A549 (cell line): ENCODE data around the gene GOT1. TPM values are rescaled to one million over a fixed set of nuclear protein-coding genes. Genes with fewer than 3 reads are reported as not detected.

Experiments used
- ATAC-seq, 2 experiments: fragments of 200-7000 bp in 1 of 2; fragments of >200 bp in 1 of 2; cut with Nextera tagmentation in 1 of 2; cut with Tn5 transposase in 1 of 2; 3 replicates each; pipeline versions ENCODE4 v1.8.0 to v1.9.1; 2018 to 2020; ENCODE audit warnings: mild to moderate bottlenecking in 1 of 2, moderate library complexity in 1 of 2
- CTCF ChIA-PET: fragments of 300-600 bp; sonication (Branson Sonifier 250); formaldehyde crosslinking; extraction: SDS; loops from one replicate; lab custom pipeline; 2021; ENCODE audit warnings: antibody characterized with exemption, inconsistent platforms; lab: Yijun Ruan, JAX
- POLR2A ChIA-PET: fragments of 350-600 bp; formaldehyde crosslinking; extraction: SDS; loops from one replicate; lab custom pipeline; 2021; ENCODE audit warnings: antibody characterized with exemption, inconsistent platforms; lab: Yijun Ruan, JAX
- DNase-seq, 2 experiments: peaks; one replicate each; pipeline versions ENCODE4 v3.0.0 to v3.0.0-alpha.2; 2011 to 2016; ENCODE audit warnings: low read depth in 1 of 2, low spot score in 1 of 2
- FAIRE-seq: peaks from 2 replicates; lab custom pipeline; 2011; peaks lifted over from hg19 to GRCh38; lab: Jason Lieb, UNC
- H3K27ac ChIP-seq, 2 experiments: fragments of >200 bp; sonication (Bioruptor Twin); formaldehyde crosslinking; 3 replicates each; pipeline ENCODE4 v1.5.1; 2016 to 2017
- H3K4me1 ChIP-seq: fragments of >200 bp; sonication (Bioruptor Twin); formaldehyde crosslinking; 3 replicates; pipeline ENCODE4 v1.6.1; 2016
- H3K4me2 ChIP-seq: fragments of >200 bp; sonication (Bioruptor Twin); formaldehyde crosslinking; 3 replicates; pipeline ENCODE4 v1.6.1; 2016
- H3K4me3 ChIP-seq: fragments of >200 bp; sonication (Bioruptor Twin); formaldehyde crosslinking; 3 replicates; pipeline ENCODE4 v1.5.1; 2016
- H3K9me3 ChIP-seq: fragments of >200 bp; sonication (Bioruptor Twin); formaldehyde crosslinking; 3 replicates; pipeline ENCODE4 v1.6.1; 2016
- CHD2 ChIP-seq: fragments of 150-350 bp; IDR thresholded peaks from 2 replicates; pipeline ENCODE4 v1.6.1; 2014; ENCODE audit warnings: low read length; ENCODE audit not compliant: partially characterized antibody
- CTCF ChIP-seq: fragments of >200 bp; sonication (Bioruptor Twin); formaldehyde crosslinking; IDR thresholded peaks from 3 replicates; pipeline ENCODE4 v1.5.1; 2016
- FOXS1 ChIP-seq: fragments of 250-450 bp; sonication (Bioruptor Pico); IDR thresholded peaks from 2 replicates; pipeline ENCODE4 v1.5.0; 2020; ENCODE audit warnings: mild to moderate bottlenecking, moderate library complexity
- HMGXB4 ChIP-seq: fragments of 250-450 bp; sonication (Bioruptor Pico); IDR thresholded peaks from 2 replicates; pipeline ENCODE4 v1.5.0; 2021; ENCODE audit warnings: mild to moderate bottlenecking, moderate library complexity, borderline replicate concordance
- HOXA7 ChIP-seq: fragments of 250-450 bp; sonication (Bioruptor Pico); IDR thresholded peaks from 2 replicates; pipeline ENCODE4 v1.5.0; 2020; ENCODE audit warnings: mild to moderate bottlenecking, moderate library complexity
- MYC ChIP-seq: IDR thresholded peaks from 2 replicates; pipeline ENCODE4 v1.6.1; 2012; ENCODE audit warnings: mild to moderate bottlenecking, inconsistent platforms, low read length, improper control_type of control experiment, borderline replicate concordance
- NR3C1 ChIP-seq: fragments of >200 bp; sonication (Bioruptor Twin); formaldehyde crosslinking; IDR thresholded peaks from 3 replicates; pipeline ENCODE4 v1.6.1; 2017
- POLR2A ChIP-seq: IDR thresholded peaks from 2 replicates; pipeline ENCODE4 v1.6.1; 2012; ENCODE audit warnings: mild to moderate bottlenecking, low read length
- POLR2AphosphoS2 ChIP-seq: conservative IDR thresholded peaks from 2 replicates; pipeline ENCODE4 v1.6.1; 2012; ENCODE audit warnings: low read length, improper control_type of control experiment, inconsistent platforms
- RAD21 ChIP-seq, 2 experiments: fragments of >200 bp in 1 of 2; sonication (Bioruptor Twin) in 1 of 2; formaldehyde crosslinking in 1 of 2; IDR thresholded peaks in 1 of 2; conservative IDR thresholded peaks in 1 of 2; 2 replicates in 1 of 2; 3 replicates in 1 of 2; pipeline ENCODE4 v1.6.1; 2012 to 2018; ENCODE audit warnings: inconsistent platforms in 1 of 2
- RFX5 ChIP-seq: fragments of 450-650 bp; IDR thresholded peaks from 2 replicates; pipeline ENCODE4 v1.7.1; 2014; ENCODE audit warnings: antibody characterized with exemption, mild to moderate bottlenecking, moderate library complexity
- SMC3 ChIP-seq: fragments of >200 bp; sonication (Bioruptor Twin); formaldehyde crosslinking; IDR thresholded peaks from 3 replicates; pipeline ENCODE4 v1.6.1; 2018; ENCODE audit warnings: inconsistent platforms
- WGBS: methylation state at CpG from one replicate; pipeline ENCODE4 v1.1.6; 2017; ENCODE audit errors: missing lambda C conversion rate; 5-methylcytosine and 5-hydroxymethylcytosine counted together
- polyA plus RNA-seq, 4 experiments: library from polyadenylated mRNA; depleted of rRNA in 3 of 4; stranded (reverse); fragments of >200 nt; fragmentation: RNase III in 1 of 4; extraction: RNeasy Plus Mini Kit Qiagen cat#74134 plus additional on column Dnase treatment in 1 of 4; gene quantifications; 2 replicates in 3 of 4; 3 replicates in 1 of 4; pipeline ENCODE4 v1.2.3, GENCODE V29; 2011 to 2017

The GOT1 gene
- polyA plus RNA-seq, 2 of the 4 experiments (the other 2 are of a cell fraction) = 31.1 to 34.9 TPM

- H3K4me2 ChIP-seq = no peak overlapping the region
- H3K4me1 ChIP-seq = peaks cover 4% of the 10 kb centered on the region; the same call in 1 of the 3 replicates
- ChIA-PET POLR2A (interaction anchor here (1.3 kb wide), 1 partner anchor 185 kb away, joined by 7 read pairs; the partner anchor contains the start of gene SLC25A28), CTCF (interaction anchor here (0.6 to 12.8 kb wide), 55 partner anchors 8 to 970 kb away, joined by 3 to 260 read pairs (median 4); partner anchors contain the start of gene SLC25A28)
- no peak overlapping the region for H3K27ac ChIP-seq
- FAIRE-seq = peak; percentile 56
- peak; percentile 60 to 80; a peak in 5 of 6 replicates for ATAC-seq
- DNase-seq = peak in 1 of 2 experiments; percentile 51
- no peak overlapping the region for H3K4me3 ChIP-seq
- no peaks in the 10 kb centered on the region for H3K9me3 ChIP-seq
- TF ChIP-seq FOXS1 (CRISPR knock-in tag) (no peak), CTCF (peak; percentile 85), HOXA7 (CRISPR knock-in tag) (0 out of 2 replicates have a peak, but pooled peaks have one; percentile 27), SMC3 (peak; percentile 49; the same call in 2 of the 3 replicates), RAD21 (conservative IDR thresholded peaks at IDR 0.05 in 1 of 2, IDR thresholded peaks at IDR 0.05 in 1 of 2) (peak; percentile 71 to 74)
- WGBS = 34% methylated on average over 5 of the region's 5 CpGs
Measured at GRCh38 chr10:99435986-99436638, 5.7 kb upstream of the GOT1 start.

- WGBS = 38% methylated on average over 1 of the region's 1 CpG
Measured at GRCh38 chr10:99433378-99434020, 3.1 kb upstream of the GOT1 start.

More at GRCh38 chr10:99433378-99434020, 3.1 kb upstream of the GOT1 start:
- Histone ChIP-seq H3K4me1 (peaks cover 16% of the 10 kb centered on the region; the same call in 2 of the 3 replicates), H3K4me2 (no peak overlapping the region)
- TF ChIP-seq MYC (no peak), POLR2A (no peak), NR3C1 (no peak), RFX5 (no peak), POLR2AphosphoS2 (no peak), CHD2 (no peak), HMGXB4 (CRISPR knock-in tag) (no peak), CTCF (peak; percentile 29; the same call in 1 of the 3 replicates)
- TF ChIP-seq, all 56 proteins: peak for 1
- FAIRE-seq (peak; percentile 49), ATAC-seq (no peak), DNase-seq (peak in 1 of 2 experiments; percentile 10)
- ChIA-PET POLR2A (interaction anchor here (1.2 kb wide), 1 partner anchor 187 kb away, joined by 3 read pairs; the partner anchor contains the start of gene SLC25A28), CTCF (interaction anchor here (2.3 to 12.8 kb wide), 6 partner anchors 11 to 967 kb away, joined by 4 to 260 read pairs (median 28); partner anchors contain the start of gene SLC25A28)
- Histone ChIP-seq H3K4me3 (no peak overlapping the region), H3K27ac (no peak overlapping the region), H3K9me3 (no peaks in the 10 kb centered on the region)
